Loucy (cell line): ENCODE data around the gene SHOX.

Experiments
- H2AFZ ChIP-seq: fragments of 200-600 bp; sonication (generic); 2 replicates; pipeline ENCODE4 v1.6.0; 2016; ENCODE audit warnings: antibody characterized with exemption, mild to moderate bottlenecking, low read length, moderate library complexity
- H3F3A ChIP-seq: fragments of 200-600 bp; 2 replicates; pipeline ENCODE4 v1.6.0; 2016; ENCODE audit warnings: antibody characterized with exemption, low read depth, mild to moderate bottlenecking
- H3K27me3 ChIP-seq: fragments of 200-600 bp; sonication (generic); 2 replicates; pipeline ENCODE4 v1.6.1; 2014; ENCODE audit warnings: low read length, mild to moderate bottlenecking; ENCODE audit not compliant: insufficient read depth, poor library complexity, severe bottlenecking
- H3K36me3 ChIP-seq: fragments of 200-600 bp; sonication (generic); 2 replicates; pipeline ENCODE4 v1.6.1; 2016; ENCODE audit warnings: low read length; ENCODE audit not compliant: insufficient read depth
- H3K4me1 ChIP-seq: fragments of 200-600 bp; sonication (generic); 2 replicates; pipeline ENCODE4 v1.5.1; 2014; ENCODE audit warnings: low read length, mild to moderate bottlenecking; ENCODE audit not compliant: insufficient read depth, poor library complexity, severe bottlenecking
- H3K4me2 ChIP-seq: fragments of 200-600 bp; sonication (generic); 2 replicates; pipeline ENCODE4 v1.6.0; 2014; ENCODE audit warnings: antibody characterized with exemption, low read length, low read depth, mild to moderate bottlenecking; ENCODE audit not compliant: poor library complexity, severe bottlenecking
- H3K4me3 ChIP-seq: fragments of 200-600 bp; sonication (generic); 2 replicates; pipeline ENCODE4 v1.5.1; 2014; ENCODE audit warnings: low read length, mild to moderate bottlenecking, mixed read lengths; ENCODE audit not compliant: poor library complexity, severe bottlenecking
- H3K79me2 ChIP-seq: fragments of 200-600 bp; sonication (generic); 2 replicates; pipeline ENCODE4 v1.6.1; 2014; ENCODE audit warnings: low read length; ENCODE audit not compliant: insufficient read depth
- H3K9ac ChIP-seq: fragments of 200-600 bp; sonication (generic); 2 replicates; pipeline ENCODE4 v1.6.0; 2014; ENCODE audit warnings: mild to moderate bottlenecking, low read depth, low read length, moderate library complexity; ENCODE audit not compliant: poor library complexity, severe bottlenecking
- H3K9me2 ChIP-seq: fragments of 200-600 bp; sonication (generic); replicated peaks from 2 replicates; pipeline ENCODE4 v1.6.1; 2016; ENCODE audit warnings: low read depth, low read length, mixed read lengths
- H3K9me3 ChIP-seq: fragments of 200-600 bp; sonication (generic); 2 replicates; pipeline ENCODE4 v1.6.1; 2014; ENCODE audit warnings: mild to moderate bottlenecking, antibody characterized with exemption, low read length, low read depth; ENCODE audit not compliant: insufficient read depth
- H4K20me1 ChIP-seq: fragments of 200-600 bp; sonication (generic); 2 replicates; pipeline ENCODE4 v1.6.0; 2014; ENCODE audit warnings: antibody characterized with exemption, low read length, mild to moderate bottlenecking; ENCODE audit not compliant: insufficient read depth, poor library complexity, severe bottlenecking
- CTCF ChIP-seq: fragments of 200-600 bp; sonication (generic); conservative IDR thresholded peaks from 2 replicates; pipeline ENCODE4 v1.5.1; 2014; ENCODE audit warnings: mild to moderate bottlenecking, antibody characterized with exemption, low read length
- EZH2phosphoT487 ChIP-seq: fragments of 200-600 bp; IDR thresholded peaks from 2 replicates; pipeline ENCODE4 v1.6.1; 2018; ENCODE audit warnings: antibody characterized with exemption, mild to moderate bottlenecking, moderate library complexity, borderline replicate concordance

The SHOX gene

GRCh38 chrX:681989-682388, 51.4 kb downstream of the SHOX start:
- no peak for TF ChIP-seq CTCF
- no peak for TF ChIP-seq EZH2phosphoT487

GRCh38 chrX:682892-683291, 52.3 kb downstream of the SHOX start:
- H3K4me3 ChIP-seq = no peak overlapping the region
- H3K9ac ChIP-seq = no peak overlapping the region
- H3K9me2 ChIP-seq = no peaks in the 10 kb centered on the region
- no peaks in the 10 kb centered on the region for H4K20me1 ChIP-seq
- H3K27me3 ChIP-seq = no peaks in the 10 kb centered on the region
- H3K36me3 ChIP-seq = no peaks in the 10 kb centered on the region
- no peaks in the 10 kb centered on the region for H3K4me1 ChIP-seq
- no peaks in the 10 kb centered on the region for H3K79me2 ChIP-seq
- H3K9me3 ChIP-seq = no peaks in the 10 kb centered on the region; the same call in 1 of the 2 replicates
- H2AFZ ChIP-seq = no peak overlapping the region
- H3K4me2 ChIP-seq = no peak overlapping the region
- TF ChIP-seq EZH2phosphoT487 = no peak
- no peak for TF ChIP-seq CTCF
- no peaks in the 10 kb centered on the region for H3F3A ChIP-seq

More at GRCh38 chrX:681989-682388, 51.4 kb downstream of the SHOX start:
- Histone ChIP-seq H3K27me3 (no peaks in the 10 kb centered on the region), H2AFZ (no peak overlapping the region), H3K79me2 (no peaks in the 10 kb centered on the region), H3K9me2 (no peaks in the 10 kb centered on the region), H3K4me1 (no peaks in the 10 kb centered on the region), H4K20me1 (no peaks in the 10 kb centered on the region), H3K36me3 (no peaks in the 10 kb centered on the region), H3K4me2 (no peak overlapping the region), H3K4me3 (no peak overlapping the region), H3K9me3 (no peaks in the 10 kb centered on the region; the same call in 1 of the 2 replicates), H3F3A (no peaks in the 10 kb centered on the region), H3K9ac (no peak overlapping the region)

GRCh38 chrX:683576-683975, 53.0 kb downstream of the SHOX start:
- no peaks in the 10 kb centered on the region for H3F3A ChIP-seq
- H3K4me1 ChIP-seq = no peaks in the 10 kb centered on the region
- H2AFZ ChIP-seq = no peak overlapping the region
- H3K9me2 ChIP-seq = no peaks in the 10 kb centered on the region
- no peak overlapping the region for H3K4me2 ChIP-seq
- no peaks in the 10 kb centered on the region for H4K20me1 ChIP-seq
- no peaks in the 10 kb centered on the region for H3K79me2 ChIP-seq
- TF ChIP-seq CTCF (no peak), EZH2phosphoT487 (no peak)
- no peak overlapping the region for H3K4me3 ChIP-seq
- no peaks in the 10 kb centered on the region; the same call in 1 of the 2 replicates for H3K9me3 ChIP-seq
- H3K27me3 ChIP-seq = no peaks in the 10 kb centered on the region
- no peak overlapping the region for H3K9ac ChIP-seq
- no peaks in the 10 kb centered on the region for H3K36me3 ChIP-seq
